Activated naive CD4-positive, alpha-beta T cell treated with anti-CD3 and anti-CD28 coated beads, Interleukin-2, amount 50 U/mL, for 72 hours (primary cell): ENCODE data around the gene ZNF215. TPM values are rescaled to one million over a fixed set of nuclear protein-coding genes. Genes with fewer than 3 reads are reported as not detected.
"Not testable (repeated sequence)": the region's sequence is repeated elsewhere in the genome, so short reads cannot be mapped to it uniquely, and the experiment has no call there.

Experiments used
- ATAC-seq, 2 donors: fragments of 150-1000 bp; cut with Tn5 transposase; 2 replicates each; pipeline ENCODE4 v1.10.0; 2021; ENCODE audit warnings: mild to moderate bottlenecking in 2 of 2, moderate library complexity in 2 of 2
- DNase-seq, 2 donors: peaks; one replicate each; pipeline ENCODE4 v3.0.0; 2021 to 2022; ENCODE audit warnings: low spot score in 2 of 2
- H3K27ac Mint-ChIP-seq, 2 donors: one replicate each; pipeline ENCODE4 v1.8.0; 2022; ENCODE audit warnings: mild to moderate bottlenecking in 2 of 2, mixed read lengths in 2 of 2
- H3K36me3 Mint-ChIP-seq, 2 donors: one replicate each; pipeline ENCODE4 v1.8.0; 2022; ENCODE audit warnings: mixed read lengths in 2 of 2
- H3K9me3 Mint-ChIP-seq, 2 donors: one replicate each; pipeline ENCODE4 v1.8.0; 2022; ENCODE audit warnings: mixed read lengths in 2 of 2
- total RNA-seq, 2 donors: library from RNA; stranded (reverse); gene quantifications; one replicate each; pipeline ENCODE4 v1.2.3, GENCODE V29; 2022

The ZNF215 gene
- total RNA-seq, 2 donors from 2014 or later = 1.5 to 1.8 TPM

GRCh38 chr11:6925636-6926207 is 504 bp upstream of the ZNF215 start:
- H3K36me3 Mint-ChIP-seq = peaks cover 9 to 11% of the 10 kb centered on the region in 2 donors

GRCh38 chr11:6927030-6927617 is 898 bp downstream of the ZNF215 start:
- ATAC-seq (no peak), DNase-seq (no peak)
- H3K9me3 Mint-ChIP-seq = peaks cover 0 to 3% of the 10 kb centered on the region in 2 donors
- H3K36me3 Mint-ChIP-seq = peaks cover 9 to 11% of the 10 kb centered on the region in 2 donors
- peak overlapping the region in 1 of 2 donors; percentile 82 for H3K27ac Mint-ChIP-seq

More at GRCh38 chr11:6925636-6926207, 504 bp upstream of the ZNF215 start:
- peak in 1 of 2 donors; percentile 23 for ATAC-seq
- Mint-ChIP-seq H3K27ac (peak overlapping the region in 1 of 2 donors; percentile 82), H3K9me3 (peaks cover 0 to 3% of the 10 kb centered on the region in 2 donors)
- no peak for DNase-seq

GRCh38 chr11:6928916-6929315 is 2.7 kb downstream of the ZNF215 start:
- Mint-ChIP-seq H3K36me3 (peaks cover 9 to 11% of the 10 kb centered on the region in 2 donors), H3K9me3 (peaks cover 0 to 3% of the 10 kb centered on the region in 2 donors), H3K27ac (no peak overlapping the region)
- ATAC-seq = no peak
- DNase-seq = no peak

- peaks cover 4% of the 10 kb centered on the region in 2 donors for H3K36me3 Mint-ChIP-seq
- no peak for DNase-seq
- H3K9me3 Mint-ChIP-seq = no peaks in the 10 kb centered on the region
- ATAC-seq = no peak
- no peak overlapping the region for H3K27ac Mint-ChIP-seq
Observed at GRCh38 chr11:6931146-6931713, 5.0 kb downstream of the ZNF215 start.

- Mint-ChIP-seq H3K9me3 (no peaks in the 10 kb centered on the region), H3K27ac (no peak overlapping the region), H3K36me3 (no peaks in the 10 kb centered on the region)
- ATAC-seq (peak in 1 of 2 donors; percentile 49), DNase-seq (no peak)
Observed at GRCh38 chr11:6932145-6932544, 5.9 kb downstream of the ZNF215 start.

GRCh38 chr11:6941970-6942369 is 15.7 kb downstream of the ZNF215 start:
- H3K9me3 Mint-ChIP-seq = no peaks in the 10 kb centered on the region
- ATAC-seq (no peak), DNase-seq (no peak)
- no peak overlapping the region for H3K27ac Mint-ChIP-seq
- no peaks in the 10 kb centered on the region for H3K36me3 Mint-ChIP-seq

GRCh38 chr11:6943131-6943530 is 16.9 kb downstream of the ZNF215 start:
- ATAC-seq (no peak), DNase-seq (no peak)
- Mint-ChIP-seq H3K36me3 (no peaks in the 10 kb centered on the region), H3K9me3 (no peaks in the 10 kb centered on the region), H3K27ac (no peak overlapping the region)

- not testable (repeated sequence) for H3K9me3 Mint-ChIP-seq, H3K36me3 Mint-ChIP-seq, ATAC-seq, H3K27ac Mint-ChIP-seq, DNase-seq
Observed at GRCh38 chr11:6954248-6954647, 28.0 kb downstream of the ZNF215 start.

- no peak for ATAC-seq
- H3K9me3 Mint-ChIP-seq = peaks cover 0 to 4% of the 10 kb centered on the region in 2 donors
- H3K36me3 Mint-ChIP-seq = no peaks in the 10 kb centered on the region
Observed at GRCh38 chr11:6962141-6962540, 35.9 kb downstream of the ZNF215 start.

GRCh38 chr11:6962673-6963072 is 36.4 kb downstream of the ZNF215 start:
- H3K27ac Mint-ChIP-seq = no peak overlapping the region
- ATAC-seq = no peak
- peaks cover 0 to 4% of the 10 kb centered on the region in 2 donors for H3K9me3 Mint-ChIP-seq

More at GRCh38 chr11:6962141-6962540, 35.9 kb downstream of the ZNF215 start:
- no peak for DNase-seq
- no peak overlapping the region for H3K27ac Mint-ChIP-seq

GRCh38 chr11:6968816-6969215 is 42.6 kb downstream of the ZNF215 start:
- no peak for ATAC-seq
- no peak for DNase-seq
- H3K27ac Mint-ChIP-seq = no peak overlapping the region
- peaks cover 0 to 9% of the 10 kb centered on the region in 2 donors for H3K9me3 Mint-ChIP-seq
- H3K36me3 Mint-ChIP-seq = no peaks in the 10 kb centered on the region

More at GRCh38 chr11:6962673-6963072, 36.4 kb downstream of the ZNF215 start:
- no peaks in the 10 kb centered on the region for H3K36me3 Mint-ChIP-seq
- no peak for DNase-seq

- not testable (repeated sequence) for H3K27ac Mint-ChIP-seq, H3K9me3 Mint-ChIP-seq, H3K36me3 Mint-ChIP-seq, DNase-seq, ATAC-seq
Observed at GRCh38 chr11:6969854-6970253, 43.6 kb downstream of the ZNF215 start.

GRCh38 chr11:6979365-6979764 is 53.1 kb downstream of the ZNF215 start:
- no peaks in the 10 kb centered on the region for H3K9me3 Mint-ChIP-seq
- no peaks in the 10 kb centered on the region for H3K36me3 Mint-ChIP-seq
- no peak for ATAC-seq
- DNase-seq = no peak
- H3K27ac Mint-ChIP-seq = no peak overlapping the region

GRCh38 chr11:6986487-6986886 is 60.3 kb downstream of the ZNF215 start:
- Mint-ChIP-seq H3K27ac (no peak overlapping the region), H3K36me3 (no peaks in the 10 kb centered on the region), H3K9me3 (no peaks in the 10 kb centered on the region)
- no peak for ATAC-seq
- no peak for DNase-seq

- H3K9me3 Mint-ChIP-seq = no peaks in the 10 kb centered on the region
- ATAC-seq (no peak), DNase-seq (no peak)
- H3K36me3 Mint-ChIP-seq = no peaks in the 10 kb centered on the region
- H3K27ac Mint-ChIP-seq = no peak overlapping the region
Observed at GRCh38 chr11:6988506-6988905, 62.3 kb downstream of the ZNF215 start.

- Mint-ChIP-seq H3K27ac (no peak overlapping the region), H3K36me3 (no peaks in the 10 kb centered on the region), H3K9me3 (no peaks in the 10 kb centered on the region)
- DNase-seq (no peak), ATAC-seq (no peak)
Observed at GRCh38 chr11:6991227-6991626, 65.0 kb downstream of the ZNF215 start.

GRCh38 chr11:6992026-6992425 is 65.8 kb downstream of the ZNF215 start:
- Mint-ChIP-seq H3K9me3 (no peaks in the 10 kb centered on the region), H3K36me3 (no peaks in the 10 kb centered on the region), H3K27ac (no peak overlapping the region)
- ATAC-seq (no peak), DNase-seq (no peak)
